C4-2B (cell line): ENCODE results near the gene MEN1.

ENCODE experiments used
- CTCF ChIP-seq: fragments of 450-650 bp; conservative IDR thresholded peaks from 2 replicates; pipeline ENCODE4 v1.5.1; 2017; ENCODE audit warnings: mild to moderate bottlenecking
- ZFX ChIP-seq: fragments of 450-650 bp; IDR thresholded peaks from 2 replicates; pipeline ENCODE4 v1.6.1; 2017

- TF ChIP-seq CTCF (no peak), ZFX (no peak)
Measured at GRCh38 chr11:64859542-64860414, 49.4 kb upstream of the MEN1 start.
